ENCODE results near the gene KREMEN2. TPM values are rescaled to one million over a fixed set of nuclear protein-coding genes. Genes with fewer than 3 reads are reported as not detected.

Gene KREMEN2
- total and polyA plus RNA-seq, 9 donors: 0.18 to 0.57 (median 0.23) TPM; not detected in 5

DNA sequence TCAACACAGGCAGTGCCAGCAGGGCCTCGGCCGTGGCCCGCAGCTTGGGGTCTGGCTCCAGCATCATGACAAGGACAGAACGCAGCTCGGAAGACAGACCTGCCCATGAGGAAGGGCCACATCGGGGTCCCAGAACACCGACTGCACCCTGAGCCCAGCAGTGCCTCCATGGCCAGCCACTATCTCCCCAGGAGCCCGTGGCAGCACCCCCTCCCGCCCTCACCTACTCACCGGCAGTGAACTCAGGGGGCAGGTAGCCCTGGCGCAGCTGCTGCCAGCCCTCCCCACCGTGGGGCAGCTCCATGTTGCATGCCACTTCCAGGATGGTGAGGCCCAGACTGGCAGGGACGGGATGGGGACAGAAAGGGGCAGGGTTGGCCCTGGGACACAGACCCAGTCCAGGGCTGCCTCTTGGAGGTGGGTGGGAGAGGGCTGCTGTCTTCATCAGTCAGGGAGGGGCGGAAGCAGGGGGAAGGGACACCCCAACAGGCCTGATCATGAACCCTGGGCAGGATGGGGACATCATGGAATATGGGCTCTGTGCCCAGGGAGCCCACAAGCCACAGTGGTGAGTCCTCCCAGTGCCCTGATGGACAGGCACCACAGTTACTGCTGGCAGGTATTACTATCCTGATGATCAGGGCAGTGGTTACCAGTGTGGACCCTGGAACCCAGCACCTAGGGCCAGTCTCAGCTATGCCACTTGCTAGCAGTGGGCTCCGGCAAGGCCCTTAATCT lies 10.4 kb downstream of the KREMEN2 start:
- Histone ChIP-seq H3K4me1 (ENCODE audit: insufficient read depth) (peaks cover 3% of the 10 kb centered on the region), H3K27me3 (peaks cover 6% of the 10 kb centered on the region), H3K4me3 (no peak overlapping the region), H3K36me3 (no peaks in the 10 kb centered on the region), H3K9me3 (no peaks in the 10 kb centered on the region), H3K27ac (no peak overlapping the region)
- no peak for DNase-seq
- intact Hi-C loops (cut with DNase I): no loop called here
- 86 to 93% (median 88%) methylated on average over 10 to 15 of the region's 15 CpGs for WGBS, 3 donors
- TF ChIP-seq, protein P1, sequence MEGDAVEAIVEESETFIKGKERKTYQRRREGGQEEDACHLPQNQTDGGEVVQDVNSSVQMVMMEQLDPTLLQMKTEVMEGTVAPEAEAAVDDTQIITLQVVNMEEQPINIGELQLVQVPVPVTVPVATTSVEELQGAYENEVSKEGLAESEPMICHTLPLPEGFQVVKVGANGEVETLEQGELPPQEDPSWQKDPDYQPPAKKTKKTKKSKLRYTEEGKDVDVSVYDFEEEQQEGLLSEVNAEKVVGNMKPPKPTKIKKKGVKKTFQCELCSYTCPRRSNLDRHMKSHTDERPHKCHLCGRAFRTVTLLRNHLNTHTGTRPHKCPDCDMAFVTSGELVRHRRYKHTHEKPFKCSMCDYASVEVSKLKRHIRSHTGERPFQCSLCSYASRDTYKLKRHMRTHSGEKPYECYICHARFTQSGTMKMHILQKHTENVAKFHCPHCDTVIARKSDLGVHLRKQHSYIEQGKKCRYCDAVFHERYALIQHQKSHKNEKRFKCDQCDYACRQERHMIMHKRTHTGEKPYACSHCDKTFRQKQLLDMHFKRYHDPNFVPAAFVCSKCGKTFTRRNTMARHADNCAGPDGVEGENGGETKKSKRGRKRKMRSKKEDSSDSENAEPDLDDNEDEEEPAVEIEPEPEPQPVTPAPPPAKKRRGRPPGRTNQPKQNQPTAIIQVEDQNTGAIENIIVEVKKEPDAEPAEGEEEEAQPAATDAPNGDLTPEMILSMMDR (IDR thresholded peaks at IDR 0.05): no peak
- TF ChIP-seq EP300 (IDR thresholded peaks at IDR 0.05): no peak
- no peak for TF ChIP-seq POLR2A (IDR thresholded peaks at IDR 0.05)

DNA sequence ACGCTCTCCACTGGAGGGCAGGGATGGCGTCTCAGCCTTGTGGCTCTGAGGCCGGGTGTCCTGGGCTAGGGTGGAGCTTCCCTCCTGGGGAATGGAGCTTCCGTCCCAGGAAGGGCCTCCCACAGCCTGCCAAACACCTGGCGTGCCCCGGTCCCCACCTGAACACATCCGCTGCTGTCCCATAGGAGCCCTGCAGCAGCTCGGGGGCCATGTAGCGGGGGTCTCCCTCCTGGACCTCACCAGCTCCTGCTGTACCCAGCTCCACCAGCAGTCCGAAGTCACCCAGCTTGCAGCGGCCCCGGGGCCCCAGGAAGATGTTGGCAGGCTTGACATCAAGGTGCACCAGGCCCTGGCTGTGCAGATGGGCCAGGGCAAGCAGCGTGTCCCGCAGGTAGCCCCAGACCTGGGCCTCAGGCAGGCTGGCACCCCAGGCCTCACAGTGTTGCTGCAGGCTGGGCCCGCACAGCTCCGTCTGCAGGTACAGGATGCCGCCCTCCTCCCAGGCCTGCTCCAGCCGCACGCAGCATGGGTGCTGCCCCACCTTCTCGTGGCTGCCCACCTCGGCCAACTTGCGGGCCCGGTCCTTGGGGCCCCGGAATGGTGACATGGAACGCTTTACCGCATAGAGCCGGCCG lies 11.2 kb downstream of the KREMEN2 start:
- H3K27ac ChIP-seq: no peak overlapping the region
- peaks cover 1% of the 10 kb centered on the region for H3K27me3 ChIP-seq
- DNase-seq: no peak
- H3K36me3 ChIP-seq: no peaks in the 10 kb centered on the region
- 92 to 94% (median 93%) methylated on average over 24 to 28 of the region's 28 CpGs for WGBS, 3 donors
- intact Hi-C loops (cut with DNase I): no loop called here
- TF ChIP-seq, protein P1 (IDR thresholded peaks at IDR 0.05): no peak
- no peak for TF ChIP-seq EP300 (IDR thresholded peaks at IDR 0.05)
- no peak for TF ChIP-seq POLR2A (IDR thresholded peaks at IDR 0.05)
- no peaks in the 10 kb centered on the region for H3K9me3 ChIP-seq
- H3K4me3 ChIP-seq: no peak overlapping the region
- H3K4me1 ChIP-seq (ENCODE audit: insufficient read depth): no peaks in the 10 kb centered on the region

DNA sequence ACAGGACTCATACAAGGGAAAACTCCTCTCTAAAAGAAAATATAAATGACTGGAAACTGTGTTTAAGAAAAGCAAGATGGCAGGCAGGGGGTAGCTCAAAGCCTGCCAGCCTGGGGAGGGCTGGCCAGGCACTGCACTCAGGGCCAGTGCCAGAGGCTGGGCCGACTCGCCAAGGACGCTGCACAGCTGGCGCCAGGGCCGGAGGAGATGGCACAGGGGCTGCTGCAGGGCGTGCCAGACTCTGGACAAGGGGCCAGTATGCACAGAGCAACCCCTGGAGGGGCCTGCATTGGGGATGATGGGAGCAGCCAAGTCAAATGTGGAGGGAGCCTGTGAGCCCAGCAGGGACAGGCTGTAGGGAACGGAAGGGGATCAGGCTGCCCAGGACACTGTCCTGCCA lies 12.1 kb downstream of the KREMEN2 start:
- TF ChIP-seq POLR2A (IDR thresholded peaks at IDR 0.05): no peak
- TF ChIP-seq, protein P1 (IDR thresholded peaks at IDR 0.05): no peak
- TF ChIP-seq EP300 (IDR thresholded peaks at IDR 0.05): no peak
- intact Hi-C loops (cut with DNase I): no loop called here

DNA sequence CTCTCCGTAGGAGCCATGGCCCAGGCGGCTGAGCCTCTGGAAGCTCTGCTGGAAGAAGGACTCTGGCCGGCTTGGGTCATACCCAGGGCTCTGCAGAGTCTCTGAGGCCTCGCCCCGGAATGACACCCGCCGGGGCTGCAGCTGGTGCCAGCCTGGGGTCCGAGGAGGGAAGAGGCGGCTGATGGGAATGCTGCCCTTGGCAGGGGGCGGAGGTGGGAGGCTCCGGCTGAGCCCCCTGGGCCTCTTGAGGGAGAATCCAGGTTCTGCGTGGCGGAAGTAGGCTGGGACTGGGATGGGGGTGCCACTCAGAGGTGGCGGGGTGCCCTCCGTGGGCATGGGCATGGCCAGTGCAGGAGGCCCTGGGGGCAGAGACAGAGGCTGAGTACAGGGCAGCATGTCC lies 12.6 kb downstream of the KREMEN2 start:
- DNase-seq: no peak
- TF ChIP-seq, protein P1 (IDR thresholded peaks at IDR 0.05): no peak
- no peak for TF ChIP-seq POLR2A (IDR thresholded peaks at IDR 0.05)
- TF ChIP-seq EP300 (IDR thresholded peaks at IDR 0.05): no peak
- H3K27me3 ChIP-seq: no peaks in the 10 kb centered on the region
- H3K9me3 ChIP-seq: no peaks in the 10 kb centered on the region
- no peak overlapping the region for H3K27ac ChIP-seq
- H3K36me3 ChIP-seq: no peaks in the 10 kb centered on the region
- intact Hi-C loops (cut with DNase I): no loop called here
- peaks cover 6% of the 10 kb centered on the region for H3K4me1 ChIP-seq (ENCODE audit: insufficient read depth)
- WGBS, 3 donors: 91 to 93% (median 92%) methylated on average over 13 to 15 of the region's 15 CpGs
- no peak overlapping the region for H3K4me3 ChIP-seq

More for the DNA sequence above, 12.1 kb downstream of the KREMEN2 start:
- Histone ChIP-seq H3K4me1 (ENCODE audit: insufficient read depth) (peaks cover 4% of the 10 kb centered on the region), H3K36me3 (no peaks in the 10 kb centered on the region), H3K27ac (no peak overlapping the region), H3K4me3 (no peak overlapping the region), H3K9me3 (no peaks in the 10 kb centered on the region), H3K27me3 (no peaks in the 10 kb centered on the region)
- no peak for DNase-seq
- 85 to 92% (median 89%) methylated on average over 7 of the region's 7 CpGs for WGBS, 3 donors

Data from ovary (tissue), 9 donors.